Retinal pigment epithelial cell (primary cell): ENCODE results near the gene EPHX1.

Experiments used
- DNase-seq: peaks from one replicate; pipeline ENCODE4 v3.0.0-alpha.2; 2010; ENCODE audit warnings: low read depth
- H3K4me3 ChIP-seq: 2 replicates; pipeline ENCODE4 v1.5.1; 2011; ENCODE audit warnings: mild to moderate bottlenecking, low read length, control low read depth, moderate library complexity
- TF ChIP-seq, protein P1 (sequence below): conservative IDR thresholded peaks from 2 replicates; pipeline ENCODE4 v1.5.1; 2011; ENCODE audit warnings: low read depth, low read length, control low read depth, inconsistent platforms

EPHX1 gene

DNA sequence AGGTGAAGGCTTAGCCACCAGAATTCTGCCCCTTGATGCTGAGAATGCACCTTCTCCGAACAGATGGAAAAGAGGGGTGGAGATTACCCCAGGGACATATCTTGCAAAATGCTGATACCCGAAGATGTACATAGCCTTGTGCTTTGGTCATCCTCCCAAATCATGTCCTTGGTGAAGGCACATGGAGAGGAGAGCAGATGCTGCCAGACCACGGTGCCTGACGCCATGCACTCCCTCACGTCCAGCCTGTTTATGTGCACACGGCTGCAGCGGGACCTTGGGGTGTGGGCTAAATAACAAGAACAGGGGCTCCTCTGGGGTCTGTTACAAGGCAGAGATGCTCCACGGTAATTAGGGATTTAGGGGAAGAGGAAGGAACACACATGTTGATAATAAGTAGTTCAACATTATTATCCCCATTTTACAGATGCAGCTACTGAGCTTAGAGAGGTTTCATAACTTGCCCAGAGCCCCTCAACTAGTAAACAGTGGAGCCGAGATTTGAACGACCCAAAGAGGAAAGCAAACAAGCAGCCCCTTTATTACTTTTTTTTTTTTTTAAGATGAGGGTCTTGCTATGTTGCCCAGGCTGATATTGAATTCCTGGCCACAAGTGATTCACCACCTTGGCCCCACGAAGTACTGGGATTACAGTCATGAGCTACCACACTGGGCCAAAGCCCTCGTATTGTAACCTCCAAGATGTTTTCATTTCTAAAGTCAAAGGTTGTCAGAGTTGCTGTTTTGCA is 12.9 kb downstream of the EPHX1 start:
- no peak overlapping the region for H3K4me3 ChIP-seq
- no peak for DNase-seq
- TF ChIP-seq, protein P1, sequence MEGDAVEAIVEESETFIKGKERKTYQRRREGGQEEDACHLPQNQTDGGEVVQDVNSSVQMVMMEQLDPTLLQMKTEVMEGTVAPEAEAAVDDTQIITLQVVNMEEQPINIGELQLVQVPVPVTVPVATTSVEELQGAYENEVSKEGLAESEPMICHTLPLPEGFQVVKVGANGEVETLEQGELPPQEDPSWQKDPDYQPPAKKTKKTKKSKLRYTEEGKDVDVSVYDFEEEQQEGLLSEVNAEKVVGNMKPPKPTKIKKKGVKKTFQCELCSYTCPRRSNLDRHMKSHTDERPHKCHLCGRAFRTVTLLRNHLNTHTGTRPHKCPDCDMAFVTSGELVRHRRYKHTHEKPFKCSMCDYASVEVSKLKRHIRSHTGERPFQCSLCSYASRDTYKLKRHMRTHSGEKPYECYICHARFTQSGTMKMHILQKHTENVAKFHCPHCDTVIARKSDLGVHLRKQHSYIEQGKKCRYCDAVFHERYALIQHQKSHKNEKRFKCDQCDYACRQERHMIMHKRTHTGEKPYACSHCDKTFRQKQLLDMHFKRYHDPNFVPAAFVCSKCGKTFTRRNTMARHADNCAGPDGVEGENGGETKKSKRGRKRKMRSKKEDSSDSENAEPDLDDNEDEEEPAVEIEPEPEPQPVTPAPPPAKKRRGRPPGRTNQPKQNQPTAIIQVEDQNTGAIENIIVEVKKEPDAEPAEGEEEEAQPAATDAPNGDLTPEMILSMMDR = no peak

DNA sequence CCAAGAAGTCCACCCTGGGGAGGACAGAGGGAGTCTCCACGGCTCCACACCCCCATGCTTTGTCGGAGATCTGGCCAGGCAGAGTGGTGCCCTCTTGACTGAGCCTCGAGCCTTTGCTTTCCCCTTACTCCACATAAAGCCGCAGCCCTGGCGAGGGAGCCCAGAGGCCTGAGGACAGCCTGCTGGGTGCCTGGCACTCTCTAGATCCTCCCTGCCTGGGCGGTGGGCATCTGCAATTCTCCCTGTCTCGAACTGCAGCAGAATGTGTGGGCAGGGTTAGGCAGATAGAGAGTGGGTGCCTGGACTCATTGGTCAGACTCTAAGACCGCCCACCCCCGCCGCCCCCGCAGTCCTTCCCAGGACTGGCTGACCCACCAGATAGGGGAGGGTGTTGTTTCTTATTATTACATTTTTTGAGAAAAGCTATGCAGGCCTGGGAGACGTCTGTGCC is 13.9 kb downstream of the EPHX1 start:
- DNase-seq = no peak
- H3K4me3 ChIP-seq = no peak overlapping the region
- TF ChIP-seq, protein P1 = no peak

DNA sequence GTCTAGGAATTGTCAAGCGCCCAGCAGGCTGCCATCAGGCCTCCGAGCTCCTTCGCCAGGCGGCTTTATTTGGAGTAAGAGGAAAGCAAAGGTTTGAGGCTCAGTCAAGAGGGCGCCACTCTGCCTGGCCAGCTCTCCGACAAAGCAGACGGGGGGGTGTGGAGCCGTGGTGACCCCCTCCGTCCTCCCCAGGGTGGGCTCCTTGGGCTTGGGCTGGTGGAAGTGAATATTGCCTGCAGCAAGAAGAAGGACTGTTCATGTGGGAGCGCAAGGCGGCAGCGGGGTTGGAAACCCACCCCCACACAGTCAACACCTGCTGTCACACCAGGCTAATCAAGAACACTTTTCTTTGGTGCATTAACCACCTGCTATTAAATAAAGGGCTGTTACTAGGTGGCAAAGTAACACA is 14.6 kb downstream of the EPHX1 start:
- TF ChIP-seq, protein P1 = no peak
- no peak for DNase-seq

DNA sequence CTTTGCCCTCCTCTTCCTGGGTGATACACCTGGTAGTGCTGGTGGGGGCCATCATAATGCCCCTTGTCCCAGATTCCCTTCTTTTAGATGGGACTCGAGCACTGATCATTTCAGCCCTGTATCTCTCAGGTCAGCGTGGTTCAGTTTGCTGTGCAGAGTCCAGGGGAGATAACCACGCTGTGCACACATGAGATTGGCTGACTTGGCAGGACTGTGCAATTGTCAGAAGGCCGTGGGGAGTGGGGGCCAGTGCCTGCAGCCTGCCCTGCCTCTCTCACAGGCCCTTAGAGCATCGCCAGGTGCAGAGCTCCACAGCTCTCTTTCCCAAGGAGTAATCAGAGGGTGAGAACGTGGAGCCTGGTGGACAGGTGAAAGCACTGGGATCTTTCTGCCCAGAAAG is 15.2 kb downstream of the EPHX1 start:
- H3K4me3 ChIP-seq = no peak overlapping the region
- no peak for DNase-seq
- TF ChIP-seq, protein P1 = no peak

More for the DNA sequence above, 14.6 kb downstream of the EPHX1 start:
- no peak overlapping the region for H3K4me3 ChIP-seq

DNA sequence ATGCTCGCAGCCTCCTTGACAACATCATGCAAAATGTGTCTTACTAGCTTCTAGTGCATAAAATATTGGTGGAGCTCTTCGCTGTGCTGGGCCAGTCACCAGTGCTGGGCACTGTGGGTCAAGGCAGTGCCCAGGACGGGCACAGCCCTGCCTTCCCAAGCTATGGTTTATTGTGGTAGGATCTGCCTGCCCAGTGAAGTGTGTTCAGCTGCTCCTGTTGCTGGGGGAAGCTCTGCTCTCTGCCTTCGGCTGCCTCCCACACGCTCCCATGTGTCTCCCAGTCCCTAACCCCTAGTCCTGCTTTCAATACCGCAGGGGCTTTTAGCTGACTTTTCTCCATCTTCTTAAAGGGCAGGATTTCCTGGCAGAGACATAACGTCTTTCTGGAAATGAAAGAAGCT is 15.7 kb downstream of the EPHX1 start:
- no peak overlapping the region for H3K4me3 ChIP-seq
- TF ChIP-seq, protein P1 = no peak
- no peak for DNase-seq

DNA sequence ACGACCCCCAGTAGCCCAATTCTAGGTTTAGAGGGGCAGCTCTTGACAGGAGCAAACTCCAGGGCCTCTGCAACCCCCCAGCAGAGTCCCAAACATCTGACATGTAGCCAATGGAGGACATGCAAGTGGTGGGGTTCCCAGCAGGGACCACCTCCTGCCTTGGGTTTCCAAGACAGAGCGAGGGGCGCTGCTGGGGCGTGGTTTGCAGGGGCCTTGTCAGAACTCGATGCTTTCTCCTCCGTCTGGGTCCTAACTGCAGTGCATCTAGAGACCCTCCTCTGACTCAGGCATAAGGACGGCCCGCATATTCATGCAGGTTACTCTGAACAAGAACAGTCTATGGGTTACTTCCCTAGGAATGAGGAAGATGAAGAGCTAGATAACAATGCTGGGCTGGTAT is 17.2 kb downstream of the EPHX1 start:
- TF ChIP-seq, protein P1 = no peak
- no peak overlapping the region for H3K4me3 ChIP-seq
- DNase-seq = no peak

DNA sequence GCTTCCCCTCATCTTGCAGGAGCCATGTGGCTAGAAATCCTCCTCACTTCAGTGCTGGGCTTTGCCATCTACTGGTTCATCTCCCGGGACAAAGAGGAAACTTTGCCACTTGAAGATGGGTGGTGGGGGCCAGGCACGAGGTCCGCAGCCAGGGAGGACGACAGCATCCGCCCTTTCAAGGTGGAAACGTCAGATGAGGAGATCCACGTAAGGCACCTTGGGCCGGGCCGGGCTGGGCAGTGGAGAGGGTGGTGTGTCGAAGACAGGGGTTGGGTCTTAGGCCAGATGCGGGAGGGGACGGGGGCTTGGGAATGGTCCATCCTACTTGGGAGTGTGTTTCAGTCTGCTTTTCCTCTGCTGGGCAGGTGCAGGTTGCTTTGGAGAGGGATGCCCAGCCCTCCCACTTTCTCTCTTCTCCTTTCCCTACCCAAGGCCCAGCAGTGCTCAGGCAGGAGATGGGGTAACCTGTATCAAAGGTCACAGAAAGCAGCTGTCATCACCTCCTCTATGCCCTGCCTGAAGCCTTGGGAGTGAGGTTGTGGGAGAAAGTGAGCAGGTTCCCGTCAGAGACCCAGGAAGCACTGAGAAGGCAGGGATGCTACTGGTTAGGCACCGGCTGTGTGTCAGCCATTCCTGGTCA is 18.9 kb downstream of the EPHX1 start:
- no peak for DNase-seq
- TF ChIP-seq, protein P1 = no peak
- no peak overlapping the region for H3K4me3 ChIP-seq
